Activated naive CD4-positive, alpha-beta T cell treated with anti-CD3 and anti-CD28 coated beads, Interleukin-2, amount 50 U/mL, for 16 hours (primary cell): ENCODE data around the gene PRKCH.
A peak's percentile ranks its signal among the peaks of the same experiment; 100 is the strongest.

Experiments
- DNase-seq: peaks from one replicate; pipeline ENCODE4 v3.0.0-alpha.2; 2020

Gene PRKCH

GRCh38 chr14:61368781-61369453, 47.5 kb downstream of the PRKCH start:
- DNase-seq, result no peak

GRCh38 chr14:61369454-61369810, 48.1 kb downstream of the PRKCH start:
- no peak for DNase-seq

- no peak for DNase-seq
These were observed 51.0 kb downstream of the PRKCH start for GRCh38 chr14:61372379-61372778.

GRCh38 chr14:61372842-61373555, 51.6 kb downstream of the PRKCH start:
- no peak for DNase-seq

- DNase-seq, result no peak
These were observed 52.9 kb downstream of the PRKCH start for GRCh38 chr14:61374284-61374683.

- no peak for DNase-seq
These were observed 53.8 kb downstream of the PRKCH start for GRCh38 chr14:61375218-61375617.

GRCh38 chr14:61376314-61376713, 54.9 kb downstream of the PRKCH start:
- no peak for DNase-seq

GRCh38 chr14:61377749-61378148, 56.4 kb downstream of the PRKCH start:
- DNase-seq, result no peak

GRCh38 chr14:61379639-61380184, 58.3 kb downstream of the PRKCH start:
- no peak for DNase-seq

- no peak for DNase-seq
These were observed 59.6 kb downstream of the PRKCH start for GRCh38 chr14:61380984-61381383.

GRCh38 chr14:61381553-61381952, 60.2 kb downstream of the PRKCH start:
- DNase-seq, result no peak

- no peak for DNase-seq
These were observed 61.5 kb downstream of the PRKCH start for GRCh38 chr14:61382842-61383241.

- DNase-seq, result no peak
These were observed 63.8 kb downstream of the PRKCH start for GRCh38 chr14:61385002-61385685.

GRCh38 chr14:61386173-61386772, 64.9 kb downstream of the PRKCH start:
- no peak for DNase-seq

GRCh38 chr14:61387076-61387475, 65.7 kb downstream of the PRKCH start:
- no peak for DNase-seq

- peak; percentile 34 for DNase-seq
These were observed 67.0 kb downstream of the PRKCH start for GRCh38 chr14:61388173-61388975.

GRCh38 chr14:61388976-61389576, 67.7 kb downstream of the PRKCH start:
- no peak for DNase-seq

- DNase-seq, result no peak
These were observed 69.7 kb downstream of the PRKCH start for GRCh38 chr14:61391119-61391518.

- no peak for DNase-seq
These were observed 70.9 kb downstream of the PRKCH start for GRCh38 chr14:61392297-61392696.

GRCh38 chr14:61394542-61394941, 73.2 kb downstream of the PRKCH start:
- no peak for DNase-seq

GRCh38 chr14:61395115-61395725, 73.8 kb downstream of the PRKCH start:
- no peak for DNase-seq

GRCh38 chr14:61396279-61396678, 74.9 kb downstream of the PRKCH start:
- no peak for DNase-seq
